GM12892 (cell line): ENCODE measurements around the gene PCDH15.

Source experiments
- POLR2A ChIP-seq: IDR thresholded peaks from 2 replicates; pipeline ENCODE4 v1.6.1; 2011; ENCODE audit warnings: low read depth, low read length, control low read depth
- POLR2AphosphoS5 ChIP-seq: IDR thresholded peaks from 2 replicates; pipeline ENCODE4 v1.6.1; 2011; ENCODE audit warnings: low read depth, low read length, control low read depth

DNA sequence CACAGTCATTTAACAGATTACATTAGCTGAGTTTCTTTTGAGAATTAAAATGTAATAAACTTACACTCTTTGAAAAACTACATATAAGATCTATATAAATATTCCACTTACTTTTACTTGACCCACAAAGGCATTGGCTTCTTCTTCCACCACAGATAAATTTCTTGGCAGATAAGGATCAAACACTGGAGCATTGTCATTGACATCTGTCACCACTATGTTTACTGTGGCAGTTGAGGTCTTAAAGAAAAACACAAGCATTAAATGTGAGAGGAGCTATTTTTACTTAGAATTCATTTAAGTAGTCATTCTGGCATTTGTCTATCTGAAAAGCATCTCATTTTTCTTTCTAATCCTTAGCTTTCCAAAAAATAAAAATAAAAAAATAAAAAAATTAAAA is 734.4 kb downstream of the PCDH15 start:
- TF ChIP-seq POLR2A (no peak), POLR2AphosphoS5 (no peak)
